ENCODE data around the gene ATF2. TPM values are rescaled to one million over a fixed set of nuclear protein-coding genes. Genes with fewer than 3 reads are reported as not detected.

The ATF2 gene
- total and polyA plus RNA-seq, 2 of the 13 experiments (the other 11 are each of a cell fraction or from before 2014, with no cell fraction given), result 91.6 to 95.1 TPM

DNA sequence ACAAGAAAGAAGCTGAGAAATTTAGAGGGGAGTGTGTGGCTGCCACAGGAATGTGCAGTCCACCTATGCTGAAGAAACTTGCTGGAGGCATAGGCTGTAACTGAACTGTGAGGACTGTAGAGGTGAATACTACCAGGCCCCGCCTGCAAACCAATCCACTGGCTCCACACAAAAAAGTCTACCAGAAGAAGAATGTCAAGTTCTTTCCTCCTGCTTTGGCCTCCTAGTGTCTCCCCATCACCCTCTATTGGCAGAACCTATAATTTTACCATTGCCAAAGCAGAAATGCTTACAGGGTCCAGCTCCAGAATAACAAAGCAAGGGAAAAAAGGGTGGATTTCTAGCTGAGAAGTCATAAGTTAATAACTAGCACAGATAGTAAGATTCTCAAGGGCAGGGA lies 19.4 kb upstream of the ATF2 start (continued):
- no peak for TF ChIP-seq TOPORS (CRISPR knock-in tag; IDR thresholded peaks at IDR 0.05)
- no peak for TF ChIP-seq ZNF879 (CRISPR knock-in tag; IDR thresholded peaks at IDR 0.05)
- TF ChIP-seq, protein P1, sequence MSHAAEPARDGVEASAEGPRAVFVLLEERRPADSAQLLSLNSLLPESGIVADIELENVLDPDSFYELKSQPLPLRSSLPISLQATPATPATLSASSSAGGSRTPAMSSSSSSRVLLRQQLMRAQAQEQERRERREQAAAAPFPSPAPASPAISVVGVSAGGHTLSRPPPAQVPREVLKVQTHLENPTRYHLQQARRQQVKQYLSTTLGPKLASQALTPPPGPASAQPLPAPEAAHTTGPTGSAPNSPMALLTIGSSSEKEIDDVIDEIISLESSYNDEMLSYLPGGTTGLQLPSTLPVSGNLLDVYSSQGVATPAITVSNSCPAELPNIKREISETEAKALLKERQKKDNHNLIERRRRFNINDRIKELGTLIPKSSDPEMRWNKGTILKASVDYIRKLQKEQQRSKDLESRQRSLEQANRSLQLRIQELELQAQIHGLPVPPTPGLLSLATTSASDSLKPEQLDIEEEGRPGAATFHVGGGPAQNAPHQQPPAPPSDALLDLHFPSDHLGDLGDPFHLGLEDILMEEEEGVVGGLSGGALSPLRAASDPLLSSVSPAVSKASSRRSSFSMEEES (CRISPR knock-in tag; IDR thresholded peaks at IDR 0.05), result no peak
- TF ChIP-seq, protein P2, sequence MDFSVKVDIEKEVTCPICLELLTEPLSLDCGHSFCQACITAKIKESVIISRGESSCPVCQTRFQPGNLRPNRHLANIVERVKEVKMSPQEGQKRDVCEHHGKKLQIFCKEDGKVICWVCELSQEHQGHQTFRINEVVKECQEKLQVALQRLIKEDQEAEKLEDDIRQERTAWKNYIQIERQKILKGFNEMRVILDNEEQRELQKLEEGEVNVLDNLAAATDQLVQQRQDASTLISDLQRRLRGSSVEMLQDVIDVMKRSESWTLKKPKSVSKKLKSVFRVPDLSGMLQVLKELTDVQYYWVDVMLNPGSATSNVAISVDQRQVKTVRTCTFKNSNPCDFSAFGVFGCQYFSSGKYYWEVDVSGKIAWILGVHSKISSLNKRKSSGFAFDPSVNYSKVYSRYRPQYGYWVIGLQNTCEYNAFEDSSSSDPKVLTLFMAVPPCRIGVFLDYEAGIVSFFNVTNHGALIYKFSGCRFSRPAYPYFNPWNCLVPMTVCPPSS (IDR thresholded peaks at IDR 0.05), result no peak
- no peak for TF ChIP-seq ZNF709 (CRISPR knock-in tag; IDR thresholded peaks at IDR 0.05)
- no peak for TF ChIP-seq MAFF (IDR thresholded peaks at IDR 0.05; ENCODE audit: low read depth, low read length)
- TF ChIP-seq MTF1 (CRISPR knock-in tag; IDR thresholded peaks at IDR 0.05), result no peak
- TF ChIP-seq, protein P3, sequence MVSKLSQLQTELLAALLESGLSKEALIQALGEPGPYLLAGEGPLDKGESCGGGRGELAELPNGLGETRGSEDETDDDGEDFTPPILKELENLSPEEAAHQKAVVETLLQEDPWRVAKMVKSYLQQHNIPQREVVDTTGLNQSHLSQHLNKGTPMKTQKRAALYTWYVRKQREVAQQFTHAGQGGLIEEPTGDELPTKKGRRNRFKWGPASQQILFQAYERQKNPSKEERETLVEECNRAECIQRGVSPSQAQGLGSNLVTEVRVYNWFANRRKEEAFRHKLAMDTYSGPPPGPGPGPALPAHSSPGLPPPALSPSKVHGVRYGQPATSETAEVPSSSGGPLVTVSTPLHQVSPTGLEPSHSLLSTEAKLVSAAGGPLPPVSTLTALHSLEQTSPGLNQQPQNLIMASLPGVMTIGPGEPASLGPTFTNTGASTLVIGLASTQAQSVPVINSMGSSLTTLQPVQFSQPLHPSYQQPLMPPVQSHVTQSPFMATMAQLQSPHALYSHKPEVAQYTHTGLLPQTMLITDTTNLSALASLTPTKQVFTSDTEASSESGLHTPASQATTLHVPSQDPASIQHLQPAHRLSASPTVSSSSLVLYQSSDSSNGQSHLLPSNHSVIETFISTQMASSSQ (IDR thresholded peaks at IDR 0.05; ENCODE audit: low read depth), result no peak
- TF ChIP-seq, protein P3 (CRISPR knock-in tag; IDR thresholded peaks at IDR 0.05; ENCODE audit: borderline replicate concordance), result no peak
- TF ChIP-seq, protein P4, sequence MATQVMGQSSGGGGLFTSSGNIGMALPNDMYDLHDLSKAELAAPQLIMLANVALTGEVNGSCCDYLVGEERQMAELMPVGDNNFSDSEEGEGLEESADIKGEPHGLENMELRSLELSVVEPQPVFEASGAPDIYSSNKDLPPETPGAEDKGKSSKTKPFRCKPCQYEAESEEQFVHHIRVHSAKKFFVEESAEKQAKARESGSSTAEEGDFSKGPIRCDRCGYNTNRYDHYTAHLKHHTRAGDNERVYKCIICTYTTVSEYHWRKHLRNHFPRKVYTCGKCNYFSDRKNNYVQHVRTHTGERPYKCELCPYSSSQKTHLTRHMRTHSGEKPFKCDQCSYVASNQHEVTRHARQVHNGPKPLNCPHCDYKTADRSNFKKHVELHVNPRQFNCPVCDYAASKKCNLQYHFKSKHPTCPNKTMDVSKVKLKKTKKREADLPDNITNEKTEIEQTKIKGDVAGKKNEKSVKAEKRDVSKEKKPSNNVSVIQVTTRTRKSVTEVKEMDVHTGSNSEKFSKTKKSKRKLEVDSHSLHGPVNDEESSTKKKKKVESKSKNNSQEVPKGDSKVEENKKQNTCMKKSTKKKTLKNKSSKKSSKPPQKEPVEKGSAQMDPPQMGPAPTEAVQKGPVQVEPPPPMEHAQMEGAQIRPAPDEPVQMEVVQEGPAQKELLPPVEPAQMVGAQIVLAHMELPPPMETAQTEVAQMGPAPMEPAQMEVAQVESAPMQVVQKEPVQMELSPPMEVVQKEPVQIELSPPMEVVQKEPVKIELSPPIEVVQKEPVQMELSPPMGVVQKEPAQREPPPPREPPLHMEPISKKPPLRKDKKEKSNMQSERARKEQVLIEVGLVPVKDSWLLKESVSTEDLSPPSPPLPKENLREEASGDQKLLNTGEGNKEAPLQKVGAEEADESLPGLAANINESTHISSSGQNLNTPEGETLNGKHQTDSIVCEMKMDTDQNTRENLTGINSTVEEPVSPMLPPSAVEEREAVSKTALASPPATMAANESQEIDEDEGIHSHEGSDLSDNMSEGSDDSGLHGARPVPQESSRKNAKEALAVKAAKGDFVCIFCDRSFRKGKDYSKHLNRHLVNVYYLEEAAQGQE (IDR thresholded peaks at IDR 0.05; ENCODE audit: borderline replicate concordance in 1 of 2, low read depth in 1 of 2, low read length in 2 of 2), result no peak
- TF ChIP-seq, protein P5, sequence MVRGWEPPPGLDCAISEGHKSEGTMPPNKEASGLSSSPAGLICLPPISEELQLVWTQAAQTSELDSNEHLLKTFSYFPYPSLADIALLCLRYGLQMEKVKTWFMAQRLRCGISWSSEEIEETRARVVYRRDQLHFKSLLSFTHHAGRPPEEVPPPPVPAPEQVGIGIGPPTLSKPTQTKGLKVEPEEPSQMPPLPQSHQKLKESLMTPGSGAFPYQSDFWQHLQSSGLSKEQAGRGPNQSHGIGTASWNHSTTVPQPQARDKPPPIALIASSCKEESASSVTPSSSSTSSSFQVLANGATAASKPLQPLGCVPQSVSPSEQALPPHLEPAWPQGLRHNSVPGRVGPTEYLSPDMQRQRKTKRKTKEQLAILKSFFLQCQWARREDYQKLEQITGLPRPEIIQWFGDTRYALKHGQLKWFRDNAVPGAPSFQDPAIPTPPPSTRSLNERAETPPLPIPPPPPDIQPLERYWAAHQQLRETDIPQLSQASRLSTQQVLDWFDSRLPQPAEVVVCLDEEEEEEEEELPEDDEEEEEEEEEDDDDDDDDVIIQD (CRISPR knock-in tag; IDR thresholded peaks at IDR 0.05; ENCODE audit: low read depth), result 0 out of 2 replicates have a peak, but pooled peaks have one; percentile 24
- TF ChIP-seq ZNF496 (CRISPR knock-in tag; IDR thresholded peaks at IDR 0.05; ENCODE audit: insufficient replicate concordance), result no peak
- TF ChIP-seq FOSL2 (CRISPR knock-in tag; IDR thresholded peaks at IDR 0.05), result no peak
- TF ChIP-seq, protein P6, sequence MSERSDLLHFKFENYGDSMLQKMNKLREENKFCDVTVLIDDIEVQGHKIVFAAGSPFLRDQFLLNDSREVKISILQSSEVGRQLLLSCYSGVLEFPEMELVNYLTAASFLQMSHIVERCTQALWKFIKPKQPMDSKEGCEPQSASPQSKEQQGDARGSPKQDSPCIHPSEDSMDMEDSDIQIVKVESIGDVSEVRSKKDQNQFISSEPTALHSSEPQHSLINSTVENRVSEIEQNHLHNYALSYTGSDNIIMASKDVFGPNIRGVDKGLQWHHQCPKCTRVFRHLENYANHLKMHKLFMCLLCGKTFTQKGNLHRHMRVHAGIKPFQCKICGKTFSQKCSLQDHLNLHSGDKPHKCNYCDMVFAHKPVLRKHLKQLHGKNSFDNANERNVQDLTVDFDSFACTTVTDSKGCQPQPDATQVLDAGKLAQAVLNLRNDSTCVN (CRISPR knock-in tag; IDR thresholded peaks at IDR 0.05; ENCODE audit: borderline replicate concordance), result no peak
- peak; percentile 53; the same call in 1 of the 2 replicates for TF ChIP-seq SMC3 (IDR thresholded peaks at IDR 0.05; ENCODE audit: low read length)
- no peak for TF ChIP-seq GABPB1 (CRISPR knock-in tag; IDR thresholded peaks at IDR 0.05)
- TF ChIP-seq ZKSCAN5 (CRISPR knock-in tag; IDR thresholded peaks at IDR 0.05), result no peak

All from HepG2 (cell line).